IMR-90 (cell line): ENCODE results near the gene NTSR1. TPM values are rescaled to one million over a fixed set of nuclear protein-coding genes. Genes with fewer than 3 reads are reported as not detected.

ENCODE experiments used
- ATAC-seq: fragments of 200-7000 bp; cut with Tn5 transposase; 2 replicates; pipeline ENCODE4 v1.9.1; 2020; ENCODE audit warnings: low read depth, mild to moderate bottlenecking, moderate library complexity
- BruUV-seq: library from RNA; stranded (reverse); fragments of 400-500 nt; replicated peaks from 2 replicates; lab custom pipeline; 2021; lab: Mats Ljungman, UMichigan
- CTCF ChIA-PET: fragments of 300-600 bp; formaldehyde crosslinking; extraction: SDS; loops from one replicate; lab custom pipeline; 2021; ENCODE audit warnings: antibody characterized with exemption; lab: Yijun Ruan, JAX
- POLR2A ChIA-PET: fragments of 300-600 bp; sonication (Branson Sonifier 250); formaldehyde crosslinking; loops from one replicate; lab custom pipeline; 2022; ENCODE audit warnings: antibody characterized with exemption; ENCODE audit not compliant: unreplicated experiment; lab: Charles Lee
- DNase-seq: peaks from one replicate; pipeline ENCODE4 v3.0.0; 2013
- H2AFZ ChIP-seq: replicated peaks from 2 replicates; pipeline ENCODE3; 2013; ENCODE audit warnings: low read length, mild to moderate bottlenecking; ENCODE audit not compliant: poor library complexity
- H2AK5ac ChIP-seq: 2 replicates; pipeline ENCODE4 v1.6.1; 2013; ENCODE audit warnings: low read depth, low read length, inconsistent platforms
- H2AK9ac ChIP-seq: replicated peaks from 2 replicates; pipeline ENCODE3; 2013; ENCODE audit warnings: mild to moderate bottlenecking, low read depth, low read length, moderate library complexity; ENCODE audit not compliant: poor library complexity
- H2BK120ac ChIP-seq: 2 replicates; pipeline ENCODE4 v1.6.1; 2013; ENCODE audit warnings: low read depth, low read length, inconsistent platforms
- H2BK15ac ChIP-seq: 3 replicates; pipeline ENCODE4 v1.6.1; 2013; ENCODE audit warnings: low read depth, low read length, inconsistent platforms
- H2BK20ac ChIP-seq: 2 replicates; pipeline ENCODE4 v1.6.1; 2013; ENCODE audit warnings: low read depth, mild to moderate bottlenecking, inconsistent platforms, low read length, moderate library complexity
- H2BK5ac ChIP-seq: 2 replicates; pipeline ENCODE4 v1.6.1; 2013; ENCODE audit warnings: mild to moderate bottlenecking, low read depth, low read length, inconsistent platforms; ENCODE audit not compliant: poor library complexity, severe bottlenecking
- H3K14ac ChIP-seq: replicated peaks from 2 replicates; pipeline ENCODE4 v1.6.1; 2013; ENCODE audit warnings: low read depth, low read length, inconsistent platforms
- H3K18ac ChIP-seq: 2 replicates; pipeline ENCODE4 v1.6.1; 2013; ENCODE audit warnings: low read depth, low read length, control low read depth
- H3K23ac ChIP-seq: 2 replicates; pipeline ENCODE4 v1.6.1; 2013; ENCODE audit warnings: low read depth, low read length, inconsistent platforms
- H3K27ac ChIP-seq: 2 replicates; pipeline ENCODE4 v1.5.1; 2013; ENCODE audit warnings: mild to moderate bottlenecking, control low read depth, low read length; ENCODE audit not compliant: insufficient read depth
- H3K27me3 ChIP-seq: 2 replicates; pipeline ENCODE4 v1.6.1; 2013; ENCODE audit warnings: low read length; ENCODE audit not compliant: control insufficient read depth, insufficient read depth
- H3K36me3 ChIP-seq: 2 replicates; pipeline ENCODE4 v1.6.1; 2013; ENCODE audit warnings: low read length, mixed read lengths; ENCODE audit not compliant: control insufficient read depth, insufficient read depth
- H3K4ac ChIP-seq: 2 replicates; pipeline ENCODE4 v1.6.1; 2013; ENCODE audit warnings: low read depth, low read length, inconsistent platforms
- H3K4me1 ChIP-seq: 2 replicates; pipeline ENCODE4 v1.6.1; 2013; ENCODE audit warnings: low read length, mixed read lengths; ENCODE audit not compliant: control insufficient read depth, insufficient read depth
- H3K4me2 ChIP-seq: 2 replicates; pipeline ENCODE4 v1.6.1; 2013; ENCODE audit warnings: low read depth, mild to moderate bottlenecking, control low read depth, low read length, moderate library complexity
- H3K4me3 ChIP-seq: 2 replicates; pipeline ENCODE4 v1.5.1; 2013; ENCODE audit warnings: low read depth, mild to moderate bottlenecking, control low read depth, low read length, moderate library complexity; ENCODE audit not compliant: insufficient read depth
- H3K56ac ChIP-seq: 2 replicates; pipeline ENCODE4 v1.6.1; 2013; ENCODE audit warnings: low read length, inconsistent platforms; ENCODE audit not compliant: insufficient read depth; ENCODE audit errors: extremely low read depth
- H3K79me1 ChIP-seq, 2 experiments: 2 replicates each; pipeline ENCODE4 v1.6.1; 2013; ENCODE audit warnings: low read length in 2 of 2, inconsistent platforms in 1 of 2, low read depth in 1 of 2
- H3K9ac ChIP-seq: 2 replicates; pipeline ENCODE4 v1.6.1; 2013; ENCODE audit warnings: low read depth, low read length, control low read depth
- H3K9me1 ChIP-seq: 2 replicates; pipeline ENCODE4 v1.6.1; 2013; ENCODE audit warnings: low read length, inconsistent platforms; ENCODE audit not compliant: insufficient read depth
- H3K9me3 ChIP-seq: 2 replicates; pipeline ENCODE4 v1.6.1; 2013; ENCODE audit warnings: low read length; ENCODE audit not compliant: control insufficient read depth, insufficient read depth
- H4K20me1 ChIP-seq: 2 replicates; pipeline ENCODE4 v1.6.1; 2013; ENCODE audit warnings: low read length, inconsistent platforms; ENCODE audit not compliant: insufficient read depth
- H4K5ac ChIP-seq: 2 replicates; pipeline ENCODE4 v1.6.1; 2013; ENCODE audit warnings: mild to moderate bottlenecking, low read depth, low read length, control low read depth
- H4K8ac ChIP-seq, 2 experiments: 2 replicates each; pipeline ENCODE4 v1.6.1; 2013; ENCODE audit warnings: low read depth in 2 of 2, low read length in 2 of 2, control low read depth in 1 of 2, inconsistent platforms in 1 of 2
- H4K91ac ChIP-seq: 2 replicates; pipeline ENCODE4 v1.6.1; 2013; ENCODE audit warnings: low read depth, low read length, inconsistent platforms; ENCODE audit not compliant: insufficient read depth
- BHLHE40 ChIP-seq: fragments of 150-350 bp; IDR thresholded peaks from 2 replicates; pipeline ENCODE4 v1.6.1; 2016; ENCODE audit warnings: mild to moderate bottlenecking, low read depth, low read length
- CEBPB ChIP-seq: IDR thresholded peaks from 2 replicates; pipeline ENCODE4 v1.6.1; 2012; ENCODE audit warnings: low read depth, low read length, improper control_type of control experiment
- CHD1 ChIP-seq: IDR thresholded peaks from 2 replicates; pipeline ENCODE4 v1.6.1; 2012; ENCODE audit warnings: low read depth, low read length, improper control_type of control experiment
- FOS ChIP-seq: fragments of 150-350 bp; IDR thresholded peaks from 2 replicates; pipeline ENCODE4 v1.6.1; 2016; ENCODE audit warnings: low read depth, low read length
- MAFK ChIP-seq: IDR thresholded peaks from 2 replicates; pipeline ENCODE4 v1.6.1; 2012; ENCODE audit warnings: low read depth, low read length, improper control_type of control experiment
- MAZ ChIP-seq: IDR thresholded peaks from 2 replicates; pipeline ENCODE4 v1.6.1; 2012; ENCODE audit warnings: low read depth, mild to moderate bottlenecking, low read length, improper control_type of control experiment, moderate library complexity, borderline replicate concordance
- MXI1 ChIP-seq: IDR thresholded peaks from 2 replicates; pipeline ENCODE4 v1.6.1; 2012; ENCODE audit warnings: low read depth, mild to moderate bottlenecking, low read length, moderate library complexity, borderline replicate concordance
- NFE2L2 ChIP-seq: fragments of 150-350 bp; IDR thresholded peaks from 2 replicates; pipeline ENCODE4 v1.6.1; 2016; ENCODE audit warnings: low read depth, mild to moderate bottlenecking, low read length
- POLR2A ChIP-seq: IDR thresholded peaks from 2 replicates; pipeline ENCODE4 v1.6.1; 2012; ENCODE audit warnings: mild to moderate bottlenecking, low read depth, low read length
- RCOR1 ChIP-seq: IDR thresholded peaks from 2 replicates; pipeline ENCODE4 v1.6.1; 2012; ENCODE audit warnings: mild to moderate bottlenecking, low read length, improper control_type of control experiment; ENCODE audit not compliant: insufficient replicate concordance
- RFX5 ChIP-seq: IDR thresholded peaks from 2 replicates; pipeline ENCODE4 v1.8.0; 2012; ENCODE audit warnings: low read depth, mild to moderate bottlenecking, low read length, moderate library complexity
- WGBS, 2 experiments: methylation state at CpG; one replicate each; pipeline versions ENCODE4 v1.1.5 to v1.1.7; 2013; ENCODE audit warnings: missing lambda C conversion rate in 2 of 2; ENCODE audit not compliant: insufficient read length in 1 of 2; ENCODE audit errors: extremely low coverage in 2 of 2; 5-methylcytosine and 5-hydroxymethylcytosine counted together
- dilution Hi-C: fragments of 300-500 bp; cut with HindIII; formaldehyde crosslinking; loops from one replicate; pipeline ENCODE4 v1.14.3; 2018; ENCODE audit warnings: low sequenced_read_pairs; ENCODE audit not compliant: unreplicated experiment
- in situ Hi-C: fragments of 300-500 bp; cut with MboI; formaldehyde crosslinking; loops from 3 replicates; pipeline ENCODE4 v1.14.3; 2019; ENCODE audit warnings: low sequenced_read_pairs, inconsistent platforms, mixed read lengths
- intact Hi-C: fragments of 100-400 bp; cut with micrococcal nuclease; formaldehyde crosslinking; loops from 2 replicates; pipeline ENCODE4 v1.10.0; 2022
- polyA plus RNA-seq, 3 experiments: library from polyadenylated mRNA; depleted of rRNA; stranded (reverse); fragments of >200 nt; gene quantifications; 2 replicates each; pipeline ENCODE4 v1.2.3, GENCODE V29; 2012; ENCODE audit warnings: low replicate concordance in 1 of 3
- total RNA-seq: library from RNA; depleted of rRNA; stranded (reverse); fragments of >200 nt; gene quantifications from 2 replicates; pipeline ENCODE4 v1.2.3, GENCODE V29; 2012
- TF ChIP-seq, protein P1 (sequence below): fragments of 150-350 bp; IDR thresholded peaks from 2 replicates; pipeline ENCODE4 v1.6.1; 2016; ENCODE audit warnings: low read depth, mild to moderate bottlenecking, low read length, moderate library complexity, borderline replicate concordance
- TF ChIP-seq, protein P2 (sequence below): fragments of 150-350 bp; IDR thresholded peaks from 2 replicates; pipeline ENCODE4 v1.6.1; 2017; ENCODE audit warnings: mild to moderate bottlenecking, antibody characterized with exemption, low read length, low read depth
- TF ChIP-seq, protein P3 (sequence below): conservative IDR thresholded peaks from 2 replicates; pipeline ENCODE4 v1.5.1; 2012; ENCODE audit warnings: mild to moderate bottlenecking, low read depth, low read length, improper control_type of control experiment

Gene NTSR1
- total and polyA plus RNA-seq, 2 of the 4 experiments (the other 2 are of a cell fraction): 0.54 to 1.8 TPM

DNA sequence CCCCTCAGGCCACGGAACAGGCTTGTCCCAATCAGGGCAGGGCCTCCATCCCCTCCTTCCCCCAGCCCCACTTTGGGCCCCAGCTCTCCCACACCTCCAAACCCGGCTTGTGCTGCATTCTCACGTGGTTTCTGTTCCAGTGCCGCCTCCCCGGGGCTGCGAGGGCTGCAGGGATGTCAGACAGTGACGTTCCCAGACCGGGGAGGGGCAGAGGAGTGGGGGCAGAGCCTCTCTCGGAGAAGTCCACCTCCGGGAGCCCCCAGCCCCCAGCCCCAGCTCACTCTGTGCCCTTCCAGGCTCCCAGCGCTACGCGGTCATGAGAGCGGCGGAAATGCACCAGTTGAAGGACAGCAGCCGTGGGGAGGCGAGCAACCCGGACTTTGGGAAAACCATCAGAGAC is 47.9 kb upstream of the NTSR1 start:
- Histone ChIP-seq H2BK5ac (no peak overlapping the region), H2BK20ac (no peak overlapping the region), H3K36me3 (no peaks in the 10 kb centered on the region), H3K18ac (no peak overlapping the region), H3K27me3 (no peaks in the 10 kb centered on the region), H3K9me3 (no peaks in the 10 kb centered on the region), H3K14ac (no peak overlapping the region), H2BK120ac (no peak overlapping the region), H4K8ac (no peak overlapping the region), H3K4ac (no peak overlapping the region), H3K9me1 (no peaks in the 10 kb centered on the region), H2BK15ac (no peak overlapping the region), H4K91ac (no peak overlapping the region), H3K4me3 (no peak overlapping the region), H3K9ac (no peak overlapping the region), H3K79me1 (no peaks in the 10 kb centered on the region), H4K20me1 (no peaks in the 10 kb centered on the region; the same call in 1 of the 2 replicates), H3K56ac (no peak overlapping the region), H3K4me2 (no peak overlapping the region), H2AK9ac (no peak overlapping the region), H3K27ac (no peak overlapping the region), H4K5ac (no peak overlapping the region), H3K4me1 (peaks cover 5% of the 10 kb centered on the region), H3K23ac (no peak overlapping the region), H2AFZ (no peak overlapping the region), H2AK5ac (no peak overlapping the region)
- dilution Hi-C loops: no loop called here
- intact Hi-C loops: no loop called here
- BruUV-seq: no TSS peak
- ATAC-seq: no peak
- no peak for DNase-seq
- no peak for TF ChIP-seq MAFK
- TF ChIP-seq, protein P1, sequence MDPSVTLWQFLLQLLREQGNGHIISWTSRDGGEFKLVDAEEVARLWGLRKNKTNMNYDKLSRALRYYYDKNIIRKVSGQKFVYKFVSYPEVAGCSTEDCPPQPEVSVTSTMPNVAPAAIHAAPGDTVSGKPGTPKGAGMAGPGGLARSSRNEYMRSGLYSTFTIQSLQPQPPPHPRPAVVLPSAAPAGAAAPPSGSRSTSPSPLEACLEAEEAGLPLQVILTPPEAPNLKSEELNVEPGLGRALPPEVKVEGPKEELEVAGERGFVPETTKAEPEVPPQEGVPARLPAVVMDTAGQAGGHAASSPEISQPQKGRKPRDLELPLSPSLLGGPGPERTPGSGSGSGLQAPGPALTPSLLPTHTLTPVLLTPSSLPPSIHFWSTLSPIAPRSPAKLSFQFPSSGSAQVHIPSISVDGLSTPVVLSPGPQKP: no peak
- no peak for TF ChIP-seq BHLHE40
- TF ChIP-seq FOS: no peak
- TF ChIP-seq NFE2L2: no peak
- no peak for TF ChIP-seq RFX5
- TF ChIP-seq CHD1: no peak
- TF ChIP-seq MXI1: no peak
- TF ChIP-seq, protein P2, sequence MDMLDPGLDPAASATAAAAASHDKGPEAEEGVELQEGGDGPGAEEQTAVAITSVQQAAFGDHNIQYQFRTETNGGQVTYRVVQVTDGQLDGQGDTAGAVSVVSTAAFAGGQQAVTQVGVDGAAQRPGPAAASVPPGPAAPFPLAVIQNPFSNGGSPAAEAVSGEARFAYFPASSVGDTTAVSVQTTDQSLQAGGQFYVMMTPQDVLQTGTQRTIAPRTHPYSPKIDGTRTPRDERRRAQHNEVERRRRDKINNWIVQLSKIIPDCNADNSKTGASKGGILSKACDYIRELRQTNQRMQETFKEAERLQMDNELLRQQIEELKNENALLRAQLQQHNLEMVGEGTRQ: no peak
- TF ChIP-seq CEBPB: no peak
- TF ChIP-seq MAZ: no peak
- TF ChIP-seq, protein P3, sequence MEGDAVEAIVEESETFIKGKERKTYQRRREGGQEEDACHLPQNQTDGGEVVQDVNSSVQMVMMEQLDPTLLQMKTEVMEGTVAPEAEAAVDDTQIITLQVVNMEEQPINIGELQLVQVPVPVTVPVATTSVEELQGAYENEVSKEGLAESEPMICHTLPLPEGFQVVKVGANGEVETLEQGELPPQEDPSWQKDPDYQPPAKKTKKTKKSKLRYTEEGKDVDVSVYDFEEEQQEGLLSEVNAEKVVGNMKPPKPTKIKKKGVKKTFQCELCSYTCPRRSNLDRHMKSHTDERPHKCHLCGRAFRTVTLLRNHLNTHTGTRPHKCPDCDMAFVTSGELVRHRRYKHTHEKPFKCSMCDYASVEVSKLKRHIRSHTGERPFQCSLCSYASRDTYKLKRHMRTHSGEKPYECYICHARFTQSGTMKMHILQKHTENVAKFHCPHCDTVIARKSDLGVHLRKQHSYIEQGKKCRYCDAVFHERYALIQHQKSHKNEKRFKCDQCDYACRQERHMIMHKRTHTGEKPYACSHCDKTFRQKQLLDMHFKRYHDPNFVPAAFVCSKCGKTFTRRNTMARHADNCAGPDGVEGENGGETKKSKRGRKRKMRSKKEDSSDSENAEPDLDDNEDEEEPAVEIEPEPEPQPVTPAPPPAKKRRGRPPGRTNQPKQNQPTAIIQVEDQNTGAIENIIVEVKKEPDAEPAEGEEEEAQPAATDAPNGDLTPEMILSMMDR: no peak
- no peak for TF ChIP-seq POLR2A
- TF ChIP-seq RCOR1: no peak
- ChIA-PET POLR2A (no interaction called here), CTCF (no interaction called here)
- in situ Hi-C loops: no loop called here
- WGBS, 2 experiments: 81% methylated on average over 3 of the region's 18 CpGs; no CpG with 5 or more reads in 1 of the 2 experiments
